GM23338 (cell line): Measurements from ENCODE around the gene CD74. TPM values are rescaled to one million over a fixed set of nuclear protein-coding genes. Genes with fewer than 3 reads are reported as not detected.

Experiments
- ATAC-seq: fragments of 200-7000 bp; cut with Tn5 transposase; 3 replicates; pipeline ENCODE4 v1.9.1; 2020
- DNase-seq: peaks from one replicate; pipeline ENCODE4 v3.0.0-alpha.2; 2015; ENCODE audit warnings: low spot score
- H2AFZ ChIP-seq: fragments of 200-600 bp; sonication (generic); 2 replicates; pipeline ENCODE4 v1.8.0; 2016; ENCODE audit warnings: antibody characterized with exemption, mild to moderate bottlenecking, moderate library complexity
- H3F3A ChIP-seq: fragments of 200-600 bp; sonication (generic); replicated peaks from 2 replicates; pipeline ENCODE4 v1.8.0; 2017; ENCODE audit warnings: antibody characterized with exemption, mixed run types, low read depth
- H3K27ac ChIP-seq: fragments of 200-600 bp; sonication (generic); 2 replicates; pipeline ENCODE4 v1.6.1; 2016; ENCODE audit warnings: low read depth
- H3K27me3 ChIP-seq: fragments of 200-600 bp; sonication (generic); 2 replicates; pipeline ENCODE4 v1.8.0; 2016; ENCODE audit warnings: mild to moderate bottlenecking, mixed run types, moderate library complexity; ENCODE audit not compliant: insufficient read depth
- H3K36me3 ChIP-seq: fragments of 200-600 bp; sonication (generic); 2 replicates; pipeline ENCODE4 v1.8.0; 2016; ENCODE audit warnings: mild to moderate bottlenecking; ENCODE audit not compliant: insufficient read depth
- H3K4me1 ChIP-seq: fragments of 200-600 bp; sonication (generic); 2 replicates; pipeline ENCODE4 v1.8.0; 2016; ENCODE audit warnings: mild to moderate bottlenecking, moderate library complexity; ENCODE audit not compliant: insufficient read depth
- H3K4me2 ChIP-seq: fragments of 200-600 bp; sonication (generic); 2 replicates; pipeline ENCODE4 v1.7.1; 2017; ENCODE audit warnings: mixed run types
- H3K4me3 ChIP-seq: fragments of 200-600 bp; sonication (generic); 2 replicates; pipeline ENCODE4 v1.6.1; 2016; ENCODE audit warnings: mixed run types
- H3K79me2 ChIP-seq: fragments of 200-600 bp; sonication (generic); replicated peaks from 2 replicates; pipeline ENCODE4 v1.8.0; 2017; ENCODE audit warnings: mild to moderate bottlenecking; ENCODE audit not compliant: insufficient read depth
- H3K9me2 ChIP-seq: fragments of 200-600 bp; sonication (generic); 2 replicates; pipeline ENCODE4 v1.8.0; 2017; ENCODE audit not compliant: insufficient read depth
- H4K20me1 ChIP-seq: fragments of 200-600 bp; sonication (generic); replicated peaks from 2 replicates; pipeline ENCODE4 v1.8.0; 2017; ENCODE audit warnings: mild to moderate bottlenecking; ENCODE audit not compliant: insufficient read depth
- H3K27ac Mint-ChIP-seq: 2 replicates; pipeline ENCODE4 v1.8.0; 2020; ENCODE audit warnings: inconsistent platforms, mild to moderate bottlenecking, moderate library complexity, mixed read lengths
- H3K27me3 Mint-ChIP-seq: 3 replicates; pipeline ENCODE4 v1.8.0; 2022; ENCODE audit warnings: low read depth, mild to moderate bottlenecking, moderate library complexity, mixed read lengths, inconsistent platforms; ENCODE audit not compliant: insufficient read depth, poor library complexity
- H3K36me3 Mint-ChIP-seq: 3 replicates; pipeline ENCODE4 v1.8.0; 2021; ENCODE audit warnings: low read depth, mild to moderate bottlenecking, inconsistent platforms, moderate library complexity, mixed read lengths
- H3K4me1 Mint-ChIP-seq: 3 replicates; pipeline ENCODE4 v1.8.0; 2020; ENCODE audit warnings: mild to moderate bottlenecking, inconsistent platforms, mixed read lengths
- H3K4me3 Mint-ChIP-seq: 3 replicates; pipeline ENCODE4 v1.8.0; 2021; ENCODE audit warnings: moderate library complexity, mild to moderate bottlenecking, inconsistent platforms, mixed read lengths
- H3K9me3 Mint-ChIP-seq: 3 replicates; pipeline ENCODE4 v1.8.0; 2020; ENCODE audit warnings: moderate library complexity, mild to moderate bottlenecking, inconsistent platforms, mixed read lengths
- ETS1 ChIP-seq: IDR thresholded peaks from 2 replicates; pipeline ENCODE4 v1.6.1; 2016; ENCODE audit warnings: antibody characterized with exemption
- EZH2phosphoT487 ChIP-seq: fragments of 200-600 bp; sonication (generic); IDR thresholded peaks from one replicate; pipeline ENCODE4 v1.8.1; 2018; ENCODE audit warnings: antibody characterized with exemption; ENCODE audit not compliant: unreplicated experiment
- NANOG ChIP-seq: IDR thresholded peaks from 2 replicates; pipeline ENCODE4 v1.6.1; 2016; ENCODE audit warnings: antibody characterized with exemption, borderline replicate concordance
- POLR2AphosphoS5 ChIP-seq: IDR thresholded peaks from 2 replicates; pipeline ENCODE4 v1.6.1; 2016; ENCODE audit warnings: antibody characterized with exemption, low read depth
- polyA plus RNA-seq: library from polyadenylated mRNA; unstranded; fragments of >200 nt; fragmentation: Nextera tagmentation; extraction: Ambion mirVana; gene quantifications from 2 replicates; pipeline ENCODE4 v1.2.1, GENCODE V29; 2016
- total RNA-seq: library from RNA; depleted of rRNA; stranded (reverse); fragments of >200 nt; shearing (Covaris generic); gene quantifications from 2 replicates; pipeline ENCODE4 v1.2.3, GENCODE V29; 2014
- TF ChIP-seq, protein P1 (sequence below): IDR thresholded peaks from one replicate; pipeline ENCODE4 v1.6.1; 2018; ENCODE audit warnings: antibody characterized with exemption; ENCODE audit not compliant: unreplicated experiment
- TF ChIP-seq, protein P2 (sequence below): fragments of 250-450 bp; sonication (Bioruptor Pico); IDR thresholded peaks from 2 replicates; pipeline ENCODE4 v1.5.0; 2020; ENCODE audit warnings: mild to moderate bottlenecking, moderate library complexity

The CD74 gene
- total and polyA plus RNA-seq, 2 experiments from 2014 or later = 49.8 to 98.4 TPM

DNA sequence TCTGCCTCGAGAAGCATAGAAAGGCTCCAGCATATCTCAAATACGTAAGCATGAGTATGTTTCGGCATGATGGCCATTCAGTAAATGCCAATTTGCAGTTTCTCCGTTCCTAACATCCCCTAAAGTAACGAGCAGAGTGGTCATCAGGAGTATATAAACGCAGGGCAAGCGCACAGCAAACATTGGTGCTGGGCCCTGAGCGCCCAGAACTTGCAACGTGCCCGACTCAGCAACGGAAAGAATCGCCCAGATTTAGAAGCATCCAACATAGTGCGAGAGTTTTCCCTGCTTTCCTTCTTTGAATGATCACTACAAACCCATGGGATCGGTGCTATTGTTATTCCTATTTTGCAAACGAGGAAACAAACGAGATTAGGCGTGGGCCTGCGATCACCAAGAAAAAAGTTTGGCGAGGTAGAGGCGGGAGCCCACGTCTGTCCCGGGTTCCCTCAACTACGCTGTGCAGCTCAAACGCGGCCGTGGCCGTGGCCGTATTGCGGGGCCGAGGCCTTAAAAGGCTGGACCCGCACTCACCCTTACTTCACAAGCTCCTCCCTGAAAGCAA lies 36.3 kb upstream of the CD74 start:
- H3K4me3 Mint-ChIP-seq = peak overlapping the region; percentile 99
- Histone ChIP-seq H2AFZ (no peak overlapping the region), H3K4me3 (peak overlapping the region; percentile 100), H3K27me3 (no peaks in the 10 kb centered on the region), H3K36me3 (peaks cover 47% of the 10 kb centered on the region), H3K79me2 (peaks cover 37% of the 10 kb centered on the region), H3K27ac (peak overlapping the region; percentile 95), H4K20me1 (peaks cover 42% of the 10 kb centered on the region), H3K4me1 (peaks cover 15% of the 10 kb centered on the region; the same call in 1 of the 2 replicates), H3K9me2 (no peaks in the 10 kb centered on the region), H3F3A (peaks cover 56% of the 10 kb centered on the region), H3K4me2 (peak overlapping the region; percentile 99)
- H3K27ac Mint-ChIP-seq = peak overlapping the region; percentile 99
- peak; percentile 42 for ATAC-seq
- TF ChIP-seq, protein P1, sequence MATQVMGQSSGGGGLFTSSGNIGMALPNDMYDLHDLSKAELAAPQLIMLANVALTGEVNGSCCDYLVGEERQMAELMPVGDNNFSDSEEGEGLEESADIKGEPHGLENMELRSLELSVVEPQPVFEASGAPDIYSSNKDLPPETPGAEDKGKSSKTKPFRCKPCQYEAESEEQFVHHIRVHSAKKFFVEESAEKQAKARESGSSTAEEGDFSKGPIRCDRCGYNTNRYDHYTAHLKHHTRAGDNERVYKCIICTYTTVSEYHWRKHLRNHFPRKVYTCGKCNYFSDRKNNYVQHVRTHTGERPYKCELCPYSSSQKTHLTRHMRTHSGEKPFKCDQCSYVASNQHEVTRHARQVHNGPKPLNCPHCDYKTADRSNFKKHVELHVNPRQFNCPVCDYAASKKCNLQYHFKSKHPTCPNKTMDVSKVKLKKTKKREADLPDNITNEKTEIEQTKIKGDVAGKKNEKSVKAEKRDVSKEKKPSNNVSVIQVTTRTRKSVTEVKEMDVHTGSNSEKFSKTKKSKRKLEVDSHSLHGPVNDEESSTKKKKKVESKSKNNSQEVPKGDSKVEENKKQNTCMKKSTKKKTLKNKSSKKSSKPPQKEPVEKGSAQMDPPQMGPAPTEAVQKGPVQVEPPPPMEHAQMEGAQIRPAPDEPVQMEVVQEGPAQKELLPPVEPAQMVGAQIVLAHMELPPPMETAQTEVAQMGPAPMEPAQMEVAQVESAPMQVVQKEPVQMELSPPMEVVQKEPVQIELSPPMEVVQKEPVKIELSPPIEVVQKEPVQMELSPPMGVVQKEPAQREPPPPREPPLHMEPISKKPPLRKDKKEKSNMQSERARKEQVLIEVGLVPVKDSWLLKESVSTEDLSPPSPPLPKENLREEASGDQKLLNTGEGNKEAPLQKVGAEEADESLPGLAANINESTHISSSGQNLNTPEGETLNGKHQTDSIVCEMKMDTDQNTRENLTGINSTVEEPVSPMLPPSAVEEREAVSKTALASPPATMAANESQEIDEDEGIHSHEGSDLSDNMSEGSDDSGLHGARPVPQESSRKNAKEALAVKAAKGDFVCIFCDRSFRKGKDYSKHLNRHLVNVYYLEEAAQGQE = peak; percentile 3
- TF ChIP-seq NANOG = no peak
- DNase-seq = no peak
- peaks cover 57% of the 10 kb centered on the region for H3K36me3 Mint-ChIP-seq
- peaks cover 3% of the 10 kb centered on the region; the same call in 2 of the 3 replicates for H3K9me3 Mint-ChIP-seq
- H3K27me3 Mint-ChIP-seq = peaks cover 32% of the 10 kb centered on the region
- peaks cover 29% of the 10 kb centered on the region for H3K4me1 Mint-ChIP-seq

GRCh38 chr5:150448334-150448733 lies 35.6 kb upstream of the CD74 start:
- peaks cover 64% of the 10 kb centered on the region for H3K36me3 Mint-ChIP-seq
- Histone ChIP-seq H3K27me3 (no peaks in the 10 kb centered on the region), H3K4me3 (peak overlapping the region; percentile 100), H3F3A (peaks cover 63% of the 10 kb centered on the region), H2AFZ (no peak overlapping the region), H3K36me3 (peaks cover 52% of the 10 kb centered on the region), H3K27ac (peak overlapping the region; percentile 95), H3K4me1 (peaks cover 15% of the 10 kb centered on the region; the same call in 1 of the 2 replicates), H3K79me2 (peaks cover 37% of the 10 kb centered on the region), H3K4me2 (peak overlapping the region; percentile 99), H4K20me1 (peaks cover 48% of the 10 kb centered on the region), H3K9me2 (no peaks in the 10 kb centered on the region)
- H3K4me3 Mint-ChIP-seq = peak overlapping the region; percentile 99
- peaks cover 31% of the 10 kb centered on the region for H3K4me1 Mint-ChIP-seq
- peaks cover 34% of the 10 kb centered on the region for H3K27me3 Mint-ChIP-seq
- ATAC-seq = no peak
- no peak for DNase-seq
- H3K9me3 Mint-ChIP-seq = peaks cover 3% of the 10 kb centered on the region; the same call in 2 of the 3 replicates
- H3K27ac Mint-ChIP-seq = peak overlapping the region; percentile 99
- 0 out of 2 replicates have a peak, but pooled peaks have one; percentile 9 for TF ChIP-seq POLR2AphosphoS5
- no peak for TF ChIP-seq NANOG
- no peak for TF ChIP-seq EZH2phosphoT487
- TF ChIP-seq, protein P2, sequence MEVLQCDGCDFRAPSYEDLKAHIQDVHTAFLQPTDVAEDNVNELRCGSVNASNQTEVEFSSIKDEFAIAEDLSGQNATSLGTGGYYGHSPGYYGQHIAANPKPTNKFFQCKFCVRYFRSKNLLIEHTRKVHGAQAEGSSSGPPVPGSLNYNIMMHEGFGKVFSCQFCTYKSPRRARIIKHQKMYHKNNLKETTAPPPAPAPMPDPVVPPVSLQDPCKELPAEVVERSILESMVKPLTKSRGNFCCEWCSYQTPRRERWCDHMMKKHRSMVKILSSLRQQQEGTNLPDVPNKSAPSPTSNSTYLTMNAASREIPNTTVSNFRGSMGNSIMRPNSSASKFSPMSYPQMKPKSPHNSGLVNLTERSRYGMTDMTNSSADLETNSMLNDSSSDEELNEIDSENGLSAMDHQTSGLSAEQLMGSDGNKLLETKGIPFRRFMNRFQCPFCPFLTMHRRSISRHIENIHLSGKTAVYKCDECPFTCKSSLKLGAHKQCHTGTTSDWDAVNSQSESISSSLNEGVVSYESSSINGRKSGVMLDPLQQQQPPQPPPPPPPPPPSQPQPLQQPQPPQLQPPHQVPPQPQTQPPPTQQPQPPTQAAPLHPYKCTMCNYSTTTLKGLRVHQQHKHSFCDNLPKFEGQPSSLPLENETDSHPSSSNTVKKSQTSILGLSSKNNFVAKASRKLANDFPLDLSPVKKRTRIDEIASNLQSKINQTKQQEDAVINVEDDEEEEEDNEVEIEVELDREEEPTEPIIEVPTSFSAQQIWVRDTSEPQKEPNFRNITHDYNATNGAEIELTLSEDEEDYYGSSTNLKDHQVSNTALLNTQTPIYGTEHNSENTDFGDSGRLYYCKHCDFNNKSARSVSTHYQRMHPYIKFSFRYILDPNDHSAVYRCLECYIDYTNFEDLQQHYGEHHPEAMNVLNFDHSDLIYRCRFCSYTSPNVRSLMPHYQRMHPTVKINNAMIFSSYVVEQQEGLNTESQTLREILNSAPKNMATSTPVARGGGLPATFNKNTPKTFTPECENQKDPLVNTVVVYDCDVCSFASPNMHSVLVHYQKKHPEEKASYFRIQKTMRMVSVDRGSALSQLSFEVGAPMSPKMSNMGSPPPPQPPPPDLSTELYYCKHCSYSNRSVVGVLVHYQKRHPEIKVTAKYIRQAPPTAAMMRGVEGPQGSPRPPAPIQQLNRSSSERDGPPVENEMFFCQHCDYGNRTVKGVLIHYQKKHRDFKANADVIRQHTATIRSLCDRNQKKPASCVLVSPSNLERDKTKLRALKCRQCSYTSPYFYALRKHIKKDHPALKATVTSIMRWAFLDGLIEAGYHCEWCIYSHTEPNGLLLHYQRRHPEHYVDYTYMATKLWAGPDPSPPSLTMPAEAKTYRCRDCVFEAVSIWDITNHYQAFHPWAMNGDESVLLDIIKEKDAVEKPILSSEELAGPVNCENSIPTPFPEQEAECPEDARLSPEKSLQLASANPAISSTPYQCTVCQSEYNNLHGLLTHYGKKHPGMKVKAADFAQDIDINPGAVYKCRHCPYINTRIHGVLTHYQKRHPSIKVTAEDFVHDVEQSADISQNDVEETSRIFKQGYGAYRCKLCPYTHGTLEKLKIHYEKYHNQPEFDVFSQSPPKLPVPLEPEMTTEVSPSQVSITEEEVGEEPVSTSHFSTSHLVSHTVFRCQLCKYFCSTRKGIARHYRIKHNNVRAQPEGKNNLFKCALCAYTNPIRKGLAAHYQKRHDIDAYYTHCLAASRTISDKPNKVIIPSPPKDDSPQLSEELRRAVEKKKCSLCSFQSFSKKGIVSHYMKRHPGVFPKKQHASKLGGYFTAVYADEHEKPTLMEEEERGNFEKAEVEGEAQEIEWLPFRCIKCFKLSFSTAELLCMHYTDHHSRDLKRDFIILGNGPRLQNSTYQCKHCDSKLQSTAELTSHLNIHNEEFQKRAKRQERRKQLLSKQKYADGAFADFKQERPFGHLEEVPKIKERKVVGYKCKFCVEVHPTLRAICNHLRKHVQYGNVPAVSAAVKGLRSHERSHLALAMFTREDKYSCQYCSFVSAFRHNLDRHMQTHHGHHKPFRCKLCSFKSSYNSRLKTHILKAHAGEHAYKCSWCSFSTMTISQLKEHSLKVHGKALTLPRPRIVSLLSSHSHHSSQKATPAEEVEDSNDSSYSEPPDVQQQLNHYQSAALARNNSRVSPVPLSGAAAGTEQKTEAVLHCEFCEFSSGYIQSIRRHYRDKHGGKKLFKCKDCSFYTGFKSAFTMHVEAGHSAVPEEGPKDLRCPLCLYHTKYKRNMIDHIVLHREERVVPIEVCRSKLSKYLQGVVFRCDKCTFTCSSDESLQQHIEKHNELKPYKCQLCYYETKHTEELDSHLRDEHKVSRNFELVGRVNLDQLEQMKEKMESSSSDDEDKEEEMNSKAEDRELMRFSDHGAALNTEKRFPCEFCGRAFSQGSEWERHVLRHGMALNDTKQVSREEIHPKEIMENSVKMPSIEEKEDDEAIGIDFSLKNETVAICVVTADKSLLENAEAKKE (CRISPR knock-in tag) = no peak
- TF ChIP-seq ETS1 = no peak
